ENCODE results near the gene PLCB1.
"Not testable (repeated sequence)": the region's sequence is repeated elsewhere in the genome, so short reads cannot be mapped to it uniquely, and the experiment has no call there.

Gene PLCB1

GRCh38 chr20:8334641-8335040 lies 202.6 kb downstream of the PLCB1 start:
- Histone ChIP-seq H3K27ac (ENCODE audit: low read length) (no peak overlapping the region), H3K9ac (ENCODE audit: low read depth, low read length) (no peak overlapping the region), H3K36me3 (ENCODE audit: insufficient read depth, low read depth, low read length) (no peaks in the 10 kb centered on the region), H3K4me3 (ENCODE audit: low read length) (no peak overlapping the region), H3K27me3 (ENCODE audit: insufficient read depth, low read length) (no peaks in the 10 kb centered on the region), H3K9me3 (ENCODE audit: insufficient read depth, low read depth, low read length) (no peaks in the 10 kb centered on the region), H3K4me1 (ENCODE audit: insufficient read depth, low read length) (peaks cover 7% of the 10 kb centered on the region; the same call in 1 of the 2 replicates)

- no peak overlapping the region for H3K4me3 ChIP-seq (ENCODE audit: low read length)
- H3K9me3 ChIP-seq (ENCODE audit: insufficient read depth, low read depth, low read length) = no peaks in the 10 kb centered on the region
- no peaks in the 10 kb centered on the region for H3K36me3 ChIP-seq (ENCODE audit: insufficient read depth, low read depth, low read length)
- no peak overlapping the region for H3K27ac ChIP-seq (ENCODE audit: low read length)
- H3K4me1 ChIP-seq (ENCODE audit: insufficient read depth, low read length) = peaks cover 7% of the 10 kb centered on the region; the same call in 1 of the 2 replicates
- H3K9ac ChIP-seq (ENCODE audit: low read depth, low read length) = no peak overlapping the region
- no peaks in the 10 kb centered on the region for H3K27me3 ChIP-seq (ENCODE audit: insufficient read depth, low read length)
Observed at GRCh38 chr20:8335059-8335458, 203.0 kb downstream of the PLCB1 start.

- Histone ChIP-seq H3K9ac (ENCODE audit: low read depth, low read length) (no peak overlapping the region), H3K4me1 (ENCODE audit: insufficient read depth, low read length) (peaks cover 7% of the 10 kb centered on the region; the same call in 1 of the 2 replicates), H3K9me3 (ENCODE audit: insufficient read depth, low read depth, low read length) (no peaks in the 10 kb centered on the region), H3K27ac (ENCODE audit: low read length) (no peak overlapping the region), H3K4me3 (ENCODE audit: low read length) (no peak overlapping the region), H3K27me3 (ENCODE audit: insufficient read depth, low read length) (no peaks in the 10 kb centered on the region), H3K36me3 (ENCODE audit: insufficient read depth, low read depth, low read length) (no peaks in the 10 kb centered on the region)
Observed at GRCh38 chr20:8335495-8336195, 203.6 kb downstream of the PLCB1 start.

GRCh38 chr20:8339349-8339748 lies 207.3 kb downstream of the PLCB1 start:
- Histone ChIP-seq H3K4me1 (ENCODE audit: insufficient read depth, low read length) (peaks cover 11% of the 10 kb centered on the region; the same call in 1 of the 2 replicates), H3K9me3 (ENCODE audit: insufficient read depth, low read depth, low read length) (no peaks in the 10 kb centered on the region), H3K9ac (ENCODE audit: low read depth, low read length) (no peak overlapping the region), H3K27ac (ENCODE audit: low read length) (no peak overlapping the region), H3K4me3 (ENCODE audit: low read length) (no peak overlapping the region), H3K36me3 (ENCODE audit: insufficient read depth, low read depth, low read length) (no peaks in the 10 kb centered on the region), H3K27me3 (ENCODE audit: insufficient read depth, low read length) (no peaks in the 10 kb centered on the region)

- Histone ChIP-seq H3K4me3 (ENCODE audit: low read length) (no peak overlapping the region), H3K9me3 (ENCODE audit: insufficient read depth, low read depth, low read length) (no peaks in the 10 kb centered on the region)
Observed at GRCh38 chr20:8342391-8342790, 210.3 kb downstream of the PLCB1 start.

GRCh38 chr20:8344106-8344505 lies 212.0 kb downstream of the PLCB1 start:
- Histone ChIP-seq H3K27me3 (ENCODE audit: insufficient read depth, low read length) (no peaks in the 10 kb centered on the region), H3K4me3 (ENCODE audit: low read length) (no peak overlapping the region), H3K36me3 (ENCODE audit: insufficient read depth, low read depth, low read length) (no peaks in the 10 kb centered on the region), H3K9ac (ENCODE audit: low read depth, low read length) (no peak overlapping the region), H3K27ac (ENCODE audit: low read length) (no peak overlapping the region), H3K4me1 (ENCODE audit: insufficient read depth, low read length) (0 out of 2 replicates have a peak, but pooled peaks cover 4% of the 10 kb centered on the region), H3K9me3 (ENCODE audit: insufficient read depth, low read depth, low read length) (no peaks in the 10 kb centered on the region)

More at GRCh38 chr20:8342391-8342790, 210.3 kb downstream of the PLCB1 start:
- 0 out of 2 replicates have a peak, but pooled peaks cover 4% of the 10 kb centered on the region for H3K4me1 ChIP-seq (ENCODE audit: insufficient read depth, low read length)
- H3K9ac ChIP-seq (ENCODE audit: low read depth, low read length) = no peak overlapping the region
- H3K36me3 ChIP-seq (ENCODE audit: insufficient read depth, low read depth, low read length) = no peaks in the 10 kb centered on the region
- no peak overlapping the region for H3K27ac ChIP-seq (ENCODE audit: low read length)
- no peaks in the 10 kb centered on the region for H3K27me3 ChIP-seq (ENCODE audit: insufficient read depth, low read length)

- H3K27ac ChIP-seq (ENCODE audit: low read length) = no peak overlapping the region
- no peaks in the 10 kb centered on the region for H3K27me3 ChIP-seq (ENCODE audit: insufficient read depth, low read length)
- H3K4me1 ChIP-seq (ENCODE audit: insufficient read depth, low read length) = 0 out of 2 replicates have a peak, but pooled peaks cover 4% of the 10 kb centered on the region
- no peak overlapping the region for H3K9ac ChIP-seq (ENCODE audit: low read depth, low read length)
- H3K36me3 ChIP-seq (ENCODE audit: insufficient read depth, low read depth, low read length) = no peaks in the 10 kb centered on the region
- H3K4me3 ChIP-seq (ENCODE audit: low read length) = no peak overlapping the region
- H3K9me3 ChIP-seq (ENCODE audit: insufficient read depth, low read depth, low read length) = no peaks in the 10 kb centered on the region
Observed at GRCh38 chr20:8344631-8345030, 212.6 kb downstream of the PLCB1 start.

- no peaks in the 10 kb centered on the region for H3K27me3 ChIP-seq (ENCODE audit: insufficient read depth, low read length)
- H3K36me3 ChIP-seq (ENCODE audit: insufficient read depth, low read depth, low read length) = no peaks in the 10 kb centered on the region
- H3K4me1 ChIP-seq (ENCODE audit: insufficient read depth, low read length) = 0 out of 2 replicates have a peak, but pooled peaks cover 3% of the 10 kb centered on the region
- H3K4me3 ChIP-seq (ENCODE audit: low read length) = no peak overlapping the region
- no peaks in the 10 kb centered on the region for H3K9me3 ChIP-seq (ENCODE audit: insufficient read depth, low read depth, low read length)
- no peak overlapping the region for H3K27ac ChIP-seq (ENCODE audit: low read length)
- no peak overlapping the region for H3K9ac ChIP-seq (ENCODE audit: low read depth, low read length)
Observed at GRCh38 chr20:8346700-8347270, 214.7 kb downstream of the PLCB1 start.

- H3K4me1 ChIP-seq (ENCODE audit: insufficient read depth, low read length); H3K27me3 ChIP-seq (ENCODE audit: insufficient read depth, low read length); H3K36me3 ChIP-seq (ENCODE audit: insufficient read depth, low read depth, low read length); H3K27ac ChIP-seq (ENCODE audit: low read length); H3K9ac ChIP-seq (ENCODE audit: low read depth, low read length); H3K9me3 ChIP-seq (ENCODE audit: insufficient read depth, low read depth, low read length); H3K4me3 ChIP-seq (ENCODE audit: low read length): not testable (repeated sequence)
Observed at GRCh38 chr20:8350225-8350624, 218.2 kb downstream of the PLCB1 start.

GRCh38 chr20:8352486-8352885 lies 220.4 kb downstream of the PLCB1 start:
- no peaks in the 10 kb centered on the region for H3K36me3 ChIP-seq (ENCODE audit: insufficient read depth, low read depth, low read length)
- H3K27me3 ChIP-seq (ENCODE audit: insufficient read depth, low read length) = no peaks in the 10 kb centered on the region
- no peaks in the 10 kb centered on the region for H3K9me3 ChIP-seq (ENCODE audit: insufficient read depth, low read depth, low read length)
- no peak overlapping the region for H3K27ac ChIP-seq (ENCODE audit: low read length)
- 0 out of 2 replicates have a peak, but pooled peaks cover 4% of the 10 kb centered on the region for H3K4me1 ChIP-seq (ENCODE audit: insufficient read depth, low read length)
- H3K9ac ChIP-seq (ENCODE audit: low read depth, low read length) = no peak overlapping the region
- H3K4me3 ChIP-seq (ENCODE audit: low read length) = no peak overlapping the region

- H3K4me1 ChIP-seq (ENCODE audit: insufficient read depth, low read length) = 0 out of 2 replicates have a peak, but pooled peaks cover 4% of the 10 kb centered on the region
- H3K9me3 ChIP-seq (ENCODE audit: insufficient read depth, low read depth, low read length) = no peaks in the 10 kb centered on the region
- no peak overlapping the region for H3K4me3 ChIP-seq (ENCODE audit: low read length)
- H3K36me3 ChIP-seq (ENCODE audit: insufficient read depth, low read depth, low read length) = no peaks in the 10 kb centered on the region
- H3K9ac ChIP-seq (ENCODE audit: low read depth, low read length) = no peak overlapping the region
- no peak overlapping the region for H3K27ac ChIP-seq (ENCODE audit: low read length)
- H3K27me3 ChIP-seq (ENCODE audit: insufficient read depth, low read length) = no peaks in the 10 kb centered on the region
Observed at GRCh38 chr20:8353512-8353911, 221.4 kb downstream of the PLCB1 start.

GRCh38 chr20:8355453-8355852 lies 223.4 kb downstream of the PLCB1 start:
- Histone ChIP-seq H3K9ac (ENCODE audit: low read depth, low read length) (no peak overlapping the region), H3K36me3 (ENCODE audit: insufficient read depth, low read depth, low read length) (no peaks in the 10 kb centered on the region), H3K4me3 (ENCODE audit: low read length) (no peak overlapping the region), H3K4me1 (ENCODE audit: insufficient read depth, low read length) (peaks cover 11% of the 10 kb centered on the region; the same call in 1 of the 2 replicates), H3K27me3 (ENCODE audit: insufficient read depth, low read length) (no peaks in the 10 kb centered on the region), H3K9me3 (ENCODE audit: insufficient read depth, low read depth, low read length) (no peaks in the 10 kb centered on the region), H3K27ac (ENCODE audit: low read length) (no peak overlapping the region)

All from iPS-20b (cell line).